Measurements from ENCODE around the gene UTS2R.

DNA sequence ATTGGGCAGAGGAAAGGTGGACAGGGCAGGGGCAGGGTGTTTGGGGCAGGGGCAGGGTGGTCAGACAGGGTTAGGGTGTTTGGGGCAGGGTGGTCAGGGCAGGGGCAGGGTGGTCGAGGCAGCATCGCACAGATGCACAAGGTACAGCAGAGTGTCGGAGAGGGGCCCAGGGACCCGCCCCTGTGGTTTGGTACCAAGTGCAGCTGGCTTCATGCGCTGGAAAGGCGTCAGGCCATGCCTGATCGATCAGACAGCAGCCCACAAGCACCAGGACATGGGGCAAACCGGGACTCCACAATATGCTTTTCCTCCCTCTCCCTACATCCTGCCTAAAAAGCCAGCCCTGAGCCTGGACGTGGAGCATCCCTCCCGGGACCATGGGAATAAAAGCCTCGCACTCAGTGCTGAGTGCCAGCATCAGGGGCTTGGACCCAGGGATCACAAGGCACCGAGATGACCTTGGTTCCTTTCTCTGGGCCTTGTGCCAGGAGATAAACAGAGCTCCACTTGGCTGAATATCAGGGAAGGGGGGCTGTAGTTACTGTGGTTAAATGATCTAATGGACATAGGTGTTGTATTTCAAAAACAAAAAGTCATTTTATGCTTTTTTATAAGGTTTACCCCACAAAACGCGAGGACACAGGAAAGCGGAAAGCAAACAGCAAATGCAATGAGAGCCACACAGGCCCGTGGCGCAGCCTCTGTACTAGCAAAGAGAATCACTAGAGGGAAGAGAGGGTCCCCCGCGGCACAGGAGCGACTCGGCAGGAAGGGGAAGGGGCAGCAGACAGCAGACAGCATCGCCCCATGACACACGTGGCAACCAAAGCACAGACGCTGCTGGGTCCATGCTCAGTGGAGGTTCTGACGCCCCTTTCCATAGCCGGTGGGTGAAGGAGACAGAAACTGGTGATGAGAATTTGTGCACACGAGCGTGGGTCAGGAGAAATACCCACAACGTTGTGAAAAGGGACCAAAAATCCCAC lies 41.3 kb downstream of the UTS2R start:
- no peak for TF ChIP-seq RCOR1 (IDR thresholded peaks at IDR 0.05; ENCODE audit: insufficient replicate concordance, low read length)
- TF ChIP-seq, protein P1, sequence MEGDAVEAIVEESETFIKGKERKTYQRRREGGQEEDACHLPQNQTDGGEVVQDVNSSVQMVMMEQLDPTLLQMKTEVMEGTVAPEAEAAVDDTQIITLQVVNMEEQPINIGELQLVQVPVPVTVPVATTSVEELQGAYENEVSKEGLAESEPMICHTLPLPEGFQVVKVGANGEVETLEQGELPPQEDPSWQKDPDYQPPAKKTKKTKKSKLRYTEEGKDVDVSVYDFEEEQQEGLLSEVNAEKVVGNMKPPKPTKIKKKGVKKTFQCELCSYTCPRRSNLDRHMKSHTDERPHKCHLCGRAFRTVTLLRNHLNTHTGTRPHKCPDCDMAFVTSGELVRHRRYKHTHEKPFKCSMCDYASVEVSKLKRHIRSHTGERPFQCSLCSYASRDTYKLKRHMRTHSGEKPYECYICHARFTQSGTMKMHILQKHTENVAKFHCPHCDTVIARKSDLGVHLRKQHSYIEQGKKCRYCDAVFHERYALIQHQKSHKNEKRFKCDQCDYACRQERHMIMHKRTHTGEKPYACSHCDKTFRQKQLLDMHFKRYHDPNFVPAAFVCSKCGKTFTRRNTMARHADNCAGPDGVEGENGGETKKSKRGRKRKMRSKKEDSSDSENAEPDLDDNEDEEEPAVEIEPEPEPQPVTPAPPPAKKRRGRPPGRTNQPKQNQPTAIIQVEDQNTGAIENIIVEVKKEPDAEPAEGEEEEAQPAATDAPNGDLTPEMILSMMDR (conservative IDR thresholded peaks at IDR 0.05; ENCODE audit: low read depth, low read length): no peak
- TF ChIP-seq RAD21 (IDR thresholded peaks at IDR 0.05; ENCODE audit: low read length): no peak
- no peak for TF ChIP-seq POLR2A (IDR thresholded peaks at IDR 0.05; ENCODE audit: low read depth, low read length)
- TF ChIP-seq MAFK (IDR thresholded peaks at IDR 0.05; ENCODE audit: low read depth, low read length): no peak
- no peak for TF ChIP-seq RFX5 (IDR thresholded peaks at IDR 0.05; ENCODE audit: low read depth, low read length)

Data from IMR-90 (cell line).